Activated naive CD4-positive, alpha-beta T cell treated with anti-CD3 and anti-CD28 coated beads for 36 hours (primary cell): ENCODE measurements around the gene SGK1. TPM values are rescaled to one million over a fixed set of nuclear protein-coding genes. Genes with fewer than 3 reads are reported as not detected.
A peak's percentile ranks its signal among the peaks of the same experiment; 100 is the strongest.
"Not testable (repeated sequence)": the region's sequence is repeated elsewhere in the genome, so short reads cannot be mapped to it uniquely, and the experiment has no call there.

Experiments
- CTCF ChIA-PET: fragments of 350-600 bp; sonication (Branson Sonifier 250); formaldehyde crosslinking; loops from one replicate; lab custom pipeline; 2021; ENCODE audit warnings: antibody characterized with exemption; lab: Charles Lee
- DNase-seq: peaks from one replicate; pipeline ENCODE4 v3.0.0-alpha.2; 2020
- H3K27ac Mint-ChIP-seq: one replicate; pipeline ENCODE4 v1.8.0; 2021; ENCODE audit warnings: mild to moderate bottlenecking, mixed read lengths
- H3K27me3 Mint-ChIP-seq: one replicate; pipeline ENCODE4 v1.8.0; 2021; ENCODE audit warnings: low read depth, mixed read lengths
- H3K36me3 Mint-ChIP-seq: one replicate; pipeline ENCODE4 v1.8.0; 2021; ENCODE audit warnings: low read depth, mixed read lengths
- H3K4me1 Mint-ChIP-seq: one replicate; pipeline ENCODE4 v1.8.0; 2021; ENCODE audit warnings: low read depth, mixed read lengths
- H3K4me3 Mint-ChIP-seq: one replicate; pipeline ENCODE4 v1.8.0; 2021; ENCODE audit warnings: mild to moderate bottlenecking, moderate library complexity, mixed read lengths
- H3K9me3 Mint-ChIP-seq: one replicate; pipeline ENCODE4 v1.8.0; 2021; ENCODE audit warnings: mixed read lengths
- intact Hi-C: fragments of 100-400 bp; cut with micrococcal nuclease; formaldehyde crosslinking; loops from one replicate; pipeline ENCODE4 v1.15.1; 2023
- total RNA-seq, 2 experiments: library from RNA; stranded (reverse); gene quantifications; one replicate each; pipeline ENCODE4 v1.2.3, GENCODE V29; 2021

SGK1 gene
- total RNA-seq, 2 experiments from 2014 or later = 202 to 208 TPM

DNA sequence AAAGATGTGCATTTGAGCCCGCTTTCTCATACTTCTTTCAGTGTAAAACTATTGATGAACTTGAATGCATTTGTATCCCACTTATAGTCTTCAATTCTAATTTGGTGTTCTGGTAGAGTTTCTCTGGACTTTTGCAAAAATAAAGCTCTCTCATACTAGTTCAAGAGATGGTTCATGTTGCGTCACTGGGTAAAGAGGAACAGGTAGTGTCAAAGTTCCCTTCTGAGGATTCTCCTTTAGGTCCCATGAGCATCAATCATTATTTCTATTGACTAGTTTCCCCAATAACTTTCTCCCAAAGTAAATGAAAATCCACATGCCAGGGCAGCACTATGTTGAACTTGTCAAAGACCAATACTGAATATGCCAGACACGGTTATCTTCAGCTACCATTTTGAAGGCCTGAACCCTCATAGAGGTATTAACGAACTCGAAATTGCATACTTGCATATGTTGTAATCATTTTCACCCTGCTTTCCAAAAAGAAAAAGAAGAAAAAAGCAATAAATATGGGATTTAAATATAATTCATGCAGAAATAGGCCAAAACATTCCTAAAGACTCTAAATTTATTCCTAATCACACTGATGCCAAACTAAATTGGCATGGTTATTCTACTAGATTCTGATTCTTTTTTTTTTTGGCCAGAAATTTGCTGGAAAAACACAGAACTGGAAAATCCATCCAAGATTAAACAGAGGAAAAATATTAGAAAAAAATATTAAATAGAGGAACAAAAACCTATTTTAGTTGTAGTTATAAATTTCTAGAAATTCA, 84.5 kb downstream of the SGK1 start:
- Mint-ChIP-seq H3K4me1 (peaks cover 43% of the 10 kb centered on the region), H3K36me3 (no peaks in the 10 kb centered on the region), H3K9me3 (no peaks in the 10 kb centered on the region), H3K4me3 (no peak overlapping the region), H3K27ac (no peak overlapping the region), H3K27me3 (no peaks in the 10 kb centered on the region)
- intact Hi-C loops = no loop called here
- DNase-seq = no peak
- CTCF ChIA-PET = interaction anchor here (0.6 kb wide), 1 partner anchor 162 kb away, joined by 5 read pairs; no protein-coding TSS in a partner anchor

GRCh38 chr6:134230940-134231339, 87.0 kb downstream of the SGK1 start:
- Mint-ChIP-seq H3K27me3 (no peaks in the 10 kb centered on the region), H3K36me3 (no peaks in the 10 kb centered on the region), H3K27ac (no peak overlapping the region), H3K4me3 (no peak overlapping the region), H3K4me1 (peaks cover 29% of the 10 kb centered on the region), H3K9me3 (no peaks in the 10 kb centered on the region)
- DNase-seq = no peak
- CTCF ChIA-PET = interaction anchor here (0.7 kb wide), 1 partner anchor 87 kb away, joined by 3 read pairs; the partner anchor contains the start of gene SGK1
- intact Hi-C loops = no loop called here

DNA sequence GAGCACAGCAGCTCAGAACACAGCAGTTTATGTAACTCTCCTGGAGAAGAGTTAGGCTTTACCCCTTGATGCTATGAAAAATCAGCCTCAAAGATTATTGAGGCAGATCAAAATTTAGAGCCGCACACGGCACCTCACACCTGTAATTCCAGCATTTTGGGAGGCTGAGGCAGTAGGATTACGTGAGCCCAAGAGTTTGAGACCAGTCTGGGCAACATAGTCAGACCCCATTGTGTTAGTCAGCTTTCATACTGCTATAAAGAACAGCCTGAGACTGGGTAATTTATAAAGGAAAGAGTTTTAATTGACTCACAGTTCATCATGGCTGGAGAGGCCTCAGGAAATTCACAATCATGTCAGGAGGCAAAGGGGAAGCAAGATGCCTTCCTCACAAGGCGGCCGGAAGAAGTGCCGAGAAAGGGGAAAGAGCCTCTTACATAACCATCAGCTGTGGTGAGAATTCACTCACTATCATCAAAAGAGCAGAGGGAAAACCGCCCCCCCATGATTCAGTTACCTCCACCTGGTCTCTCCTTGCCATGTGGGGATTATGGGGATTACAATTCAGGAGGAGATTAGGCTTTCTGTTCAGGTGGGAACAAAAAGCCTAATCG, 87.7 kb downstream of the SGK1 start:
- Mint-ChIP-seq H3K36me3 (no peaks in the 10 kb centered on the region), H3K27me3 (no peaks in the 10 kb centered on the region), H3K4me1 (peaks cover 23% of the 10 kb centered on the region), H3K4me3 (peak overlapping the region; percentile 3), H3K9me3 (no peaks in the 10 kb centered on the region), H3K27ac (peak overlapping the region; percentile 68)
- DNase-seq = peak; percentile 61
- intact Hi-C loops = no loop called here
- CTCF ChIA-PET = interaction anchor here (1.1 kb wide), 1 partner anchor 10 kb away, joined by 4 read pairs; no protein-coding TSS in a partner anchor

- DNase-seq = no peak
- Mint-ChIP-seq H3K4me3 (no peak overlapping the region), H3K36me3 (no peaks in the 10 kb centered on the region), H3K9me3 (no peaks in the 10 kb centered on the region), H3K4me1 (peaks cover 18% of the 10 kb centered on the region), H3K27me3 (no peaks in the 10 kb centered on the region), H3K27ac (no peak overlapping the region)
- intact Hi-C loops = no loop called here
- CTCF ChIA-PET = interaction anchor here (1.1 kb wide), 1 partner anchor 9 kb away, joined by 4 read pairs; no protein-coding TSS in a partner anchor
Observed at GRCh38 chr6:134229520-134229919, 88.4 kb downstream of the SGK1 start.

DNA sequence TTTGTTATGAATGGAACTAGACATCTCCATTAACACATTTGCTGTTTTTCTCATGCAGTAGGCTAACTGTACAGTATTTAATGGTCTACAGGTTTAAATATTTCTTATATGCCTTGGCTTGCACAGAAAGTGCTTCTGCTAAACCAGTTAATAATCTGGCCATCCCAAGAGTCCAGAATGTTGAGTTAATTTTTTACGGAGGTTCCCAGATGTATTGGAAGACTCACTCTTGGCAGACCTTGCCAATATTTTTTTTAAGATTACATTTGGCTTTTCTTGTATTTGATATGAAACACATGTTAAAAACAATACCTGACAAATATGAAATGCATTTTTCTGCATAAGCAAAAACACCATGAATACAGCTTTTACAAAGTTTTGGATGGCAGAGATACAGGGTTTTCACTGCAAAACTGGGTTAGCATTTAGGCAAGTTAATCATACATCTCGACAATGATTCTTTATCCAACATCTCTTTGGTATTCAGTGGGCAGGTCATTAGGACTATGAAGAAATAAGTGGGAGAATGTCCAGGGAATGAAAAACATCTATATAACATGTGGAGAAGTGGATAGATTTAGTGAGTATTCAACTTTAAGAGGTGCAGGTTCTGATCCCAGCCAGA, 94.0 kb downstream of the SGK1 start:
- Mint-ChIP-seq H3K36me3 (no peaks in the 10 kb centered on the region), H3K4me3 (no peak overlapping the region), H3K27ac (no peak overlapping the region), H3K9me3 (no peaks in the 10 kb centered on the region), H3K4me1 (no peaks in the 10 kb centered on the region), H3K27me3 (no peaks in the 10 kb centered on the region)
- intact Hi-C loops = no loop called here
- no peak for DNase-seq
- CTCF ChIA-PET = no interaction called here

DNA sequence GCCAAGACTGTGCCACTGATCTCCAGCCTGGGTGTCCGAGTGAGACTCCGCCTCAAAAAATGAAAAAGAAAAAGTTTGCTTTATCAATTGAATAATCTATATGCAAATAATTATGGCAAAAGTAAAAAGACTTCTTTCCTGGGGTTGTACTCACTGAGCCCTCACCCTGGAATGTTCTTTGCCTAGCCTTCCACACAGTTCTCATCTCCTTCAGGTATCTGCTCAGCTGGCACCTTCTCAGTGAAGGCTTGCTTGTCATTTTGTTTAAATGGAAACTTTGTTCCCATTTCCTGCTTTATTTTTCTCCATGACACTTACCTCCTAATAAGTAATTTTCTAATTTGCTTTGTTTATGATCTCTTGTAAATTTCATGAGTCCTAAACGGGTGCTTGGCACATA, 96.7 kb downstream of the SGK1 start:
- Mint-ChIP-seq H3K27ac (no peak overlapping the region), H3K36me3 (peaks cover 3% of the 10 kb centered on the region), H3K4me3 (no peak overlapping the region), H3K27me3 (no peaks in the 10 kb centered on the region), H3K9me3 (peaks cover 2% of the 10 kb centered on the region), H3K4me1 (peaks cover 13% of the 10 kb centered on the region)
- no peak for DNase-seq
- CTCF ChIA-PET = no interaction called here
- intact Hi-C loops = no loop called here

- Mint-ChIP-seq H3K4me1 (peaks cover 13% of the 10 kb centered on the region), H3K36me3 (peaks cover 3% of the 10 kb centered on the region), H3K9me3 (peaks cover 2% of the 10 kb centered on the region), H3K4me3 (no peak overlapping the region), H3K27me3 (no peaks in the 10 kb centered on the region), H3K27ac (no peak overlapping the region)
- no peak for DNase-seq
- intact Hi-C loops = no loop called here
- CTCF ChIA-PET = no interaction called here
Observed at GRCh38 chr6:134217798-134218140, 100.1 kb downstream of the SGK1 start.

DNA sequence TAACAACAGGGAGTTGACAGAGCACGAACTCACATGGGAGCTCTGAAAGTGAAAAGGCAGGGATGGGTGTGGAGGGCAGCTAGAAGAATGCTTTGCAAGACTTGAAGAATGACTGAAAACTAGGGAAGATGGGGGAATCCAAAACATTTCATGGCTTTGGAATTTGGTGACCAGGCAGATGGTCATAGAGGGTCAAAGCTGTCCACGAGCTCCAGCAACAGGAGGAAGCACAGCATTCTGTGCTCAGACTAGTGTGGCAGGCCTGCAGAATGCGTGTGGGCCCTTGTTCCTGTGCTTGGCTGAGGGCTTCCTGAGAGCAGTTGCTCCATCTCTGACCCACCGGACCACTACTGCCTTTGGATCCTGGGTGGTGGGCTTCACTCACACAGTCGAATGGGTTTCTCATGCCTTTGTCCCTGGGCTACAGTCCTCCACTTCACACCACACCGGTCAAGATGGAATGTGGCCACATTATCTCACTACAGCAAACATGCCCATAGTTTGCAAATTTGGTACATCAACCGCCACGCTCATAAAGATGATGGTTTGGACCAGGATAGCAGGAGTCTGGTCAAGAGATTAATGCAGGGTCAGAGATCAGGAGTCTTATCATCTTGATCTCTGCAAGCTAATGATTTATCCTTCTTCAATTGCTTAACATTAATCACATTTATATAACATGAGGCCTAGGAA, 100.7 kb downstream of the SGK1 start:
- H3K36me3 Mint-ChIP-seq = peaks cover 3% of the 10 kb centered on the region
- H3K4me1 Mint-ChIP-seq = peaks cover 13% of the 10 kb centered on the region
- CTCF ChIA-PET = no interaction called here
- no peak for DNase-seq
- H3K27ac Mint-ChIP-seq = no peak overlapping the region
- H3K4me3 Mint-ChIP-seq = no peak overlapping the region
- intact Hi-C loops = no loop called here
- peaks cover 2% of the 10 kb centered on the region for H3K9me3 Mint-ChIP-seq
- no peaks in the 10 kb centered on the region for H3K27me3 Mint-ChIP-seq

GRCh38 chr6:134216301-134217010, 101.5 kb downstream of the SGK1 start:
- peaks cover 2% of the 10 kb centered on the region for H3K9me3 Mint-ChIP-seq
- peaks cover 13% of the 10 kb centered on the region for H3K4me1 Mint-ChIP-seq
- intact Hi-C loops = no loop called here
- H3K27ac Mint-ChIP-seq = no peak overlapping the region
- H3K36me3 Mint-ChIP-seq = peaks cover 3% of the 10 kb centered on the region
- H3K4me3 Mint-ChIP-seq = no peak overlapping the region
- CTCF ChIA-PET = no interaction called here
- no peaks in the 10 kb centered on the region for H3K27me3 Mint-ChIP-seq
- no peak for DNase-seq

- DNase-seq, H3K27ac Mint-ChIP-seq, intact Hi-C loops, H3K36me3 Mint-ChIP-seq, H3K9me3 Mint-ChIP-seq, CTCF ChIA-PET, H3K27me3 Mint-ChIP-seq, H3K4me3 Mint-ChIP-seq: not testable (repeated sequence)
- peaks cover 13% of the 10 kb centered on the region for H3K4me1 Mint-ChIP-seq
Observed at GRCh38 chr6:134213410-134213809, 104.5 kb downstream of the SGK1 start.

- intact Hi-C loops = no loop called here
- no peak overlapping the region for H3K4me3 Mint-ChIP-seq
- no peaks in the 10 kb centered on the region for H3K27me3 Mint-ChIP-seq
- CTCF ChIA-PET = interaction anchor here (0.6 kb wide), 1 partner anchor 55 kb away, joined by 3 read pairs; no protein-coding TSS in a partner anchor
- no peaks in the 10 kb centered on the region for H3K4me1 Mint-ChIP-seq
- H3K27ac Mint-ChIP-seq = no peak overlapping the region
- DNase-seq = no peak
- H3K9me3 Mint-ChIP-seq = no peaks in the 10 kb centered on the region
- no peaks in the 10 kb centered on the region for H3K36me3 Mint-ChIP-seq
Observed at GRCh38 chr6:134211297-134211696, 106.6 kb downstream of the SGK1 start.

DNA sequence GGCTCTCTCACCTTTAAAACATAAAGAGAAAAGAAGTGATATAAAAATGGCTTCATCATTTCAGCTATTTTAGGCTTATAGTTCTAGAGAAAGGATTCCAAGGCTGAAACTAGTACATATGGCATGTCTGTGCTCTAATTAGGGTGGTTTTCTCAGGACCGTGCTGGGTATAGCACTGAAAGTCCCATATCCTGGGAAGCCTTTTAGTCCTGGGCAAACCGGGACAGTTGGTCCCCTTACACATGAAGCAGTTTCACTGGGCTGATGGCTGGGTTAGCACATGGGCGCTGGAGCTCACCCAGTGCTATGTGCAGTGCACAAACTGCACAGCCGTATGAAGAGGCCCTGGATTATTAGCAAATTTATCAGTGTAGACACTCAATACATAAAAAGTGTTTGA, 110.5 kb downstream of the SGK1 start:
- no peak overlapping the region for H3K27ac Mint-ChIP-seq
- no peaks in the 10 kb centered on the region for H3K27me3 Mint-ChIP-seq
- no peak overlapping the region for H3K4me3 Mint-ChIP-seq
- H3K9me3 Mint-ChIP-seq = peaks cover 4% of the 10 kb centered on the region
- no peaks in the 10 kb centered on the region for H3K36me3 Mint-ChIP-seq
- peaks cover 3% of the 10 kb centered on the region for H3K4me1 Mint-ChIP-seq
- intact Hi-C loops = no loop called here
- no peak for DNase-seq
- CTCF ChIA-PET = interaction anchor here (0.5 kb wide), 1 partner anchor 544 kb away, joined by 3 read pairs; no protein-coding TSS in a partner anchor
